Activated T-cell treated with anti-CD3 and anti-CD28 coated beads for 4 hours (primary cell): ENCODE results near the gene SLC39A13.

Source experiments
- DNase-seq: peaks from one replicate; pipeline ENCODE4 v3.0.0-alpha.2; 2020

SLC39A13 gene

GRCh38 chr11:47406896-47407745 lies 1.3 kb upstream of the SLC39A13 start:
- no peak for DNase-seq

GRCh38 chr11:47408598-47409439 lies 429 bp downstream of the SLC39A13 start:
- DNase-seq: no peak

GRCh38 chr11:47409440-47410369 lies 1.3 kb downstream of the SLC39A13 start:
- DNase-seq: no peak

DNA sequence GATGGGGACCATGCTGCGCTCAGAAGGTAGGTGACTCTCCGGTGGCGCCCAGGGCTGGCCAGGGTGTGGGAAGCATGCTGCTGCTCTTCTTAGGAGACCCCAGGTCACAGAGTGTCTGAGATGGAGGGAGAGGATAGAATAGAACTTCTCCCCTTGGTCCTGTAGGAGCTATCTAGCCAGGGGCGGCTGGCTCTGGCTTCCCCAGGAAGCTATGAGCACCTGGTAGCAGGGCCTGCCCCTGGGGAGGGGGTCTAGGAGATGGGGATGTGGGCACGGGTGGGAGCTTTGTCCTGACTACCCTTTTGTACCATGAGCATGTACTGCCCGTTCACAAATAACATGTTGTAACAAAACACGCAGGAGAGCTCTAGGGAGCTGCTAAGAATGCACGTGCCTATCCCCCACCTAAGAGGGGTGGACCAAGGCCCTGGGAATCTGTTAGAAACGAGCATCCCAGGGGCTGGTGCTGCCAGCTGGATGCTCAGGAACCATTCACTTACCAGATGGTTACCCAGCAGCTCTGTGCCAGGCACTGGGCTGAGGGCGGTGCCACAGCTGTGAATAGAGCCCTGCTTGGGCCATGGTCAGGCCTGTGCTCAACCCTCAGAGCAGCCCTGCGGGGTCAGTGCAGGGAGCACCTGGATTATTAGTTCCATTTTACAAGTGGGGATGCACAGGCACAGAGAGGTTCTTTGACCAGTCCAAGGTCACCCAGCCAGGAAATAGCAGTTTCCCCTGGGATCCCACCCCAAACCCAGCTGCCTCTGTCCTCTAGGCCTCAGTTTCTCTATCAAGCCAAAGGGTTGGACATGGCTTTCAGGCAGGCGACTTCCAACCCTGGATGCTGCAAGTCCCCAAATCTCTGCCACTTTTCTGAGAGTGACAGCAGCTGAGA lies 2.2 kb downstream of the SLC39A13 start:
- DNase-seq: no peak

DNA sequence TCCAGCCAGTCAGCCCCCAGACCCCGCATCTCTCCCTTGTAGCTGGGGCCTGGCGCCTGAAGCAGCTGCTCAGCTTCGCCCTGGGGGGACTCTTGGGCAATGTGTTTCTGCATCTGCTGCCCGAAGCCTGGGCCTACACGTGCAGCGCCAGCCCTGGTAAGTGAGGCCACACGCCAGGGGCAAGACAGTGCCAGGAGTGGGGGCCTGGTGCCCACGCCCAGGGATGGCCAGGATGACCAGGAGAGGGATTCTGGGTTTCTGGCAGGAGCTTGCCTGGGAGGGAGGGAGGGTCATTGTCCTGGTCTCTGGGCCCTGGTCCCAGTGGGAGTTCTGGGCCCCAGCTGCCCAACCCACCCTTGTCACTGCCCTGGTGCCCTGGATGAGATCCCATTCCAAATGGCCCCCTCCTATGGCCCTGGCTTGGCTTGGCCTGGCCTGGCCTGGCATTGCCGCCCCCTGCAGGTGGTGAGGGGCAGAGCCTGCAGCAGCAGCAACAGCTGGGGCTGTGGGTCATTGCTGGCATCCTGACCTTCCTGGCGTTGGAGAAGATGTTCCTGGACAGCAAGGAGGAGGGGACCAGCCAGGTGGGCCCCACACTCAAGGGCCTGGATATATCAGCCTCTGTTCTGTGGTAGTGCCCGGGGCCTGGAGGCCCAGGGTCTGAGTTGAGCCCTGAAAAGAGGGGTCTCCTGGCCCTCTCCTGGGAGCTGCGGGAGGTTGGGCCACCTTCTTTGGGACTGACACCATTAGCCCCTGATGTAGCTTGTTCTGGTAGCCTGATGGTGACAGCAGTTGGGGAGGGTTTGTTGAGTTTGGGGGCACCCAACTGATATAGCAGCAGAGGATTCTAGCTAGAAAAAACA lies 3.7 kb downstream of the SLC39A13 start:
- no peak for DNase-seq

DNA sequence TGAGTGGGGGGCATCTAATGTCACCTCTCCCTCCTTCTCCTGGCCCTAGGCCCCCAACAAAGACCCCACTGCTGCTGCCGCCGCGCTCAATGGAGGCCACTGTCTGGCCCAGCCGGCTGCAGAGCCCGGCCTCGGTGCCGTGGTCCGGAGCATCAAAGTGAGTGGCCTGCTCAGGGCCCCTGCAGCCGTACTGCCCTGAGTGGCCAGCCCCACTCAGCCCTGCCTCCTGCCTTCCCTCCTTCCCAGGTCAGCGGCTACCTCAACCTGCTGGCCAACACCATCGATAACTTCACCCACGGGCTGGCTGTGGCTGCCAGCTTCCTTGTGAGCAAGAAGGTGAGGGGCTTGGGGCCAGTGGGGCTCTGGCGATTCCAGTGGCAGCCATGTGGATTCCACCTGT lies 5.0 kb downstream of the SLC39A13 start:
- no peak for DNase-seq

- DNase-seq: no peak
Measured at GRCh38 chr11:47413908-47414684, 5.7 kb downstream of the SLC39A13 start.

DNA sequence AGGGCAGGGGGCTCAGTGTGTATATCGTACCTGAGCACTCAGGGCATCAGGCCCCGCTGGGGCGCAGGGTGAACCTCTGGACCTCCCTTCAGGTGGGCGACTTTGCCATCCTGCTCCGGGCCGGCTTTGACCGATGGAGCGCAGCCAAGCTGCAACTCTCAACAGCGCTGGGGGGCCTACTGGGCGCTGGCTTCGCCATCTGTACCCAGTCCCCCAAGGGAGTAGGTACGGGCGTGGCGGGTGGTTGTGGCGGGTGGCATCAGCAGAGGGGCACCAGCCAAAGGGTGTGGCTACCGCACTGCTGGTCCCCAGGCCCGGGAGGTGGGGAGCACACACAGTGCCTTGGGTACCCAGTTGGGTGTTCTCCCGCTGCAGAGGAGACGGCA lies 6.3 kb downstream of the SLC39A13 start:
- DNase-seq: no peak

DNA sequence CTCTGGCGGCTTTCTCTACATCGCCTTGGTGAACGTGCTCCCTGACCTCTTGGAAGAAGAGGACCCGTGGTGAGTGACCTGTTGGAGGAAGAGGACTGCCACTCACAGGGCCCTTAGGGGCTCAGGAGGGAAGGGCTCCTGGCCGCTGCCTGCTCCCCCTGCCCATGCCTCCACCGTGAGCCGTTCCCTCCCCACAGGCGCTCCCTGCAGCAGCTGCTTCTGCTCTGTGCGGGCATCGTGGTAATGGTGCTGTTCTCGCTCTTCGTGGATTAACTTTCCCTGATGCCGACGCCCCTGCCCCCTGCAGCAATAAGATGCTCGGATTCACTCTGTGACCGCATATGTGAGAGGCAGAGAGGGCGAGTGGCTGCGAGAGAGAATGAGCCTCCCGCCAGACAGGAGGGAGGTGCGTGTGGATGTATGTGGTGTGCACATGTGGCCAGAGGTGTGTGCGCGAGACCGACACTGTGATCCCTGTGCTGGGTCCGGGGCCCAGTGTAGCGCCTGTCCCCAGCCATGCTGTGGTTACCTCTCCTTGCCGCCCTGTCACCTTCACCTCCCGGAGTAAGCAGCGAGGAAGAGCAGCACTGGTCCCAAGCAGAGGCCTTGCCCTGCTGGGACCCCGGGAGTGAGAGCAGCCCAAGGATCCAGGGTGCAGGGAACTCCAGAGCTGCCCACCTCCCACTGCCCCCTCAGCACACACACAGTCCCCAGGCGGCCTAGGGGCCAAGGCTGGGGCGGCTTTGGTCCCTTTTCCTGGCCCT lies 6.9 kb downstream of the SLC39A13 start:
- DNase-seq: no peak

GRCh38 chr11:47415949-47416472 lies 7.6 kb downstream of the SLC39A13 start:
- DNase-seq: no peak

DNA sequence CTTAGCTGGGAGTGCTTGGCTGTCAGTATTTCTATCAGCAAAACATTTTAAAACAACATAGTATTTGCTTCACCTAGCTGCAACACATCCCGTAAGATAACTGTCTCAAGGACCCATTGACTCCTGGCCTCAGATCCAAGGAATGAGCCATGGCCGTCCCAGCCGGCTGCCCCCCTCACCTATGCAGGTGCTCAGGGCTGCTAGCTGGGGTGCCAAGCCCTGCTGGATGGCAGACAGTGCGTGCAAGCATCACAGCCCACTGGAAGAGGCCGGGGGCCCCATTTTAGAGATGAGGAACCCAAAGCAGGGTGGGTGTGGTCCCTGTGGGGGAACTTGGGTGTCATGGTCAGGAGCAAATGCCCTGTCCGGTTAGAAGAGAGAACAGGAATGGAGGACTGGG lies 9.3 kb downstream of the SLC39A13 start:
- DNase-seq: no peak

DNA sequence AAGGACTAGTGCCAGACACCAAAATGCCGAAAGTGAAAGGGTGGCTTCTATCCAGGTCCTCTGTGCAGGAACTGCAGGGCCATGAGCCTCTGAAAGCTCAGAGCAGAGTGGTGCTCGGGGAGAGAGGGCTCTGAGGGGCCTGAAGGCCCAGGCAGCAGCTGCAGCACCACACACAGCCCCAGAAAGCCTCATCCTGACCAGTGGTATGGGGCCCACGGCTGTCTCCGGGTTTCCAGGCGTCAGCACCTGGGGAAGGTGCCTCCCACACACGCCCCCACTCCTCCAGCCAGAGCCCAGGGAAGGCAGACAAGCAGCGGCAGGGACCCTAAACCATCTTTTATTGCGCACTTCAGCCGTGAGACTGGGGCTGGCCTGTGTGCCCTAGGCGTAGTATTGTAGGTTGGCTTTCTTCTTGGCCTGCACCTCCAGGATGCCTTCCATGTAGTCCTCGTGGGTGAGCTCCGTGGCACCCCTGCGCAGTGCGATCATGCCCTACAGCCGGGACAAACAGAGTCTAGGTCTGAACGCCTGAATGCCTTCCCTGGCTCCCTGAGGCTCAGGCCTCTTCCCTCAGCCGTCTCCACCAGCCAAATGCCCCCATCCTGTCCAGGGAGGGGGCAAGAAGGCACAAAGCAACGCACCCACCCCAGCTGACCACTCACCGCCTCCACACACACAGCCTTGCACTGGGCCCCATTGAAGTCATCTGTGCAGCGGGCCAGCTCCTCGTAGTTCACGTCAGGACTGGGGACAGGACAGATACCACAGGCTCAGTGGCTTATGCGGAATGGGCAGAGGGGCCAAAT lies 10.3 kb downstream of the SLC39A13 start:
- no peak for DNase-seq

GRCh38 chr11:47425611-47426010 lies 17.2 kb downstream of the SLC39A13 start:
- DNase-seq: no peak

DNA sequence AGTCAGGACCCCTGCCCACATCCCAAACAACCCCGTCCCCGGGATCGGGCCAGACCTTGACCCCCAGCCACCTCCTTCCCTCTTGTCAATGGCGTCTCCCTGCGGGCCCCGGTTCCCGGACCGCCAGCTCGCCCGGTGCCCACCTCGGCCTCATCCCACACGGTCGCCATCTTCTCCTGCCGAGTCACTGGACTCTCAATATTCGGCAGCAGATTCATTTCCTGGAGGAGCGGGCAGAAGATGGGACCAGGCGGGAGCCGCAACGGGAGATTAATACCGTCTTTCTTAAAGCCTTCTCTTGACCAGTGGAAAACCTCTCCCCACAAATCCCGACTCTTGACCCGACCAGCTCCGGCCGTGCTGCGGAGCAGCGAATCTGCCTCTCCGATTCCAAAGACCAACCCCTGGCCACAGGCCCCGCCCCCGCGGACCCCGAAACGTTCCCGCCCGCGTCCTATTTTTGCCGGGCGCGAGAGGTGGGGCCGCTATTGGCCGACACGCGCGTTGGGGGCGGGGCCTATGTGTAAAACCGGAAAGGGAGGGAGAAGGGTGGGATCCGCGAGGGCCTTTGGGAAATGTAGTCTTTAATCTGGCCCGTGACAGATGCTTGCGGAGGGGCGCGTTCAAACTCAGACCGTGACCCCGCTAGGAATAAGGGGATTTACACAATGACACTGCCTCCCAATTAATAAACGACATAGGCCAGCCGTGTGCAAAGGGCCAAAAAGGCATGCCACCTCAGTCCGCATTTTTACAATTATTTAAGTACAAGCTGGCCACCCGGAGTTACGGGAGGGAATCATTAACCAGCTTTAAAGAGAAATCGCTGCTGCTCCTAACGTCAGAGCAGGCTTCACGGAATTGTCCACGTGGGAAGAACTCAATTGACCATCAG lies 17.9 kb downstream of the SLC39A13 start, which contains the start of gene PSMC3:
TSS of gene PSMC3 (minus strand) at position 378 of the 895 bp plus-strand sequence. CDS start at position 218, 160 bp downstream.
- DNase-seq: peak; percentile 98

GRCh38 chr11:47430524-47430923 lies 22.1 kb downstream of the SLC39A13 start:
- no peak for DNase-seq

DNA sequence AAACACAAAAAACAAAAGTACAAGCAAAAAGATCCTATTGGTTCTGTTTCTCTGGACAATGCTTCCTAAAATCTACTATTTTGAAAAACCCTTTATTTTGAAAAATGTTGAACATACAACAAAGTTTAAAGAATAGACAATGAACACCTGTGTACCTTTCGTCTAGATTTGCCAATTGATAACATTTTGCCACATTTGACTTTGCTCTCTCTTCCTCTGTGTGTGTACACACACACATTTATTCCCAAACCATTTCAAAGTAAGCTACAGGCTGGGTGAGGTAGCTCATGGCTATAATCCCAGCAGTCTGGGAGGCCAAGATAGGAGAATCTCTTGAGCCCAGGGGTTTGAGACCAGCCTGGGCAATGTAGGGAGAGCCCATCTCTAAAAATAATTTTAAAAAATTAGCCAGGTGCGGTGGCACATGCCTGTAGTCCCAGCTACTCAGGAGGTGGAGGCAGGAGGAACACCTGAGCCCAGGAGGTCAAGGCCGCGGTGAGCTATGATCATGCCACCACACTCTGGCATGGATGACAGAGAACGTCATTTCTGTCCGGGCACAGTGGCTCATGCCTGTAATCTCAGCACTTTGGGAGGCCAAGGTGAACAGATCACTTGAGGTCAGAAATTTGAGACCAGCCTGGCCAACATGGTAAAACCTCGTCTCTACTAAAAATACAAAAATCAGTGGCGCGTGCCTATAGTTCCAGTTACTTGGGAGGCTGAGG lies 23.1 kb downstream of the SLC39A13 start:
- no peak for DNase-seq
